ENCODE results near the gene INF2. TPM values are rescaled to one million over a fixed set of nuclear protein-coding genes. Genes with fewer than 3 reads are reported as not detected.
A peak's percentile ranks its signal among the peaks of the same experiment; 100 is the strongest.
"Not testable (repeated sequence)": the region's sequence is repeated elsewhere in the genome, so short reads cannot be mapped to it uniquely, and the experiment has no call there.

Gene INF2
- total RNA-seq, 1 donor from 2014 or later = 93.8 TPM

DNA sequence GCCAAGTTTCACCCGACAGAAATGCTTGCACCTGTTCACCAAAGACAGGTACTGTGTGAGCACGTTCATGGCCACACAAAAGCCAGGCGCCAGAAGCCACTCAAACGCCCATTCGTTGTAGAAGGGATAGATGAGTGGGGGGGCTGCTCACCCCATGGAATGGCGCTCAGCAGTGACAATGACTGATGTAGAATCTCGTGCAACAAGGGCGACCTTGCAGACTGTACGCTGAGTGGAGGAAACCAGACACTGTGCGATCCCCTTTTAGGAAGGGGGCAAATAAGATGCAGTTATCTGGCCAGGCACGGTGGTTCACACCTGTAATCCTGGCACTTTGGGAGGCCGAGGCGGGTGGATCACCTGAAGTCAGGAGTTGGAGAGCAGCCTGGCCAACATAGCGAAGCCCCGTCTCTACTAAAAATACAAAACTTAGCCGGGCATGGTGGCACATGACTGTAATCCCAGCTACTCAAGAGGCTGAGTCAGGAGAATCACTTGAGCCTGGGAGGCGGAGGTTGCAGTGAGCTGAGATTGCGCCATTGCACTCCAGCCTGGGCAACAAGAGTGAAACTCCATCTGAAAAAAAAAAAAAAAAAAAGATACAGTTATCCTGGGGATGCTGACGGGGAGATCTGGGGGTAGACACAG lies 18.0 kb upstream of the INF2 start:
- H3K36me3 Mint-ChIP-seq (ENCODE audit: low read depth); DNase-seq (ENCODE audit: low spot score); H3K4me3 Mint-ChIP-seq (ENCODE audit: low read depth); H3K9me3 Mint-ChIP-seq; intact Hi-C loops (cut with micrococcal nuclease); H3K4me1 Mint-ChIP-seq (ENCODE audit: low read depth); H3K27ac Mint-ChIP-seq; H3K27me3 Mint-ChIP-seq (ENCODE audit: low read depth): not testable (repeated sequence)

DNA sequence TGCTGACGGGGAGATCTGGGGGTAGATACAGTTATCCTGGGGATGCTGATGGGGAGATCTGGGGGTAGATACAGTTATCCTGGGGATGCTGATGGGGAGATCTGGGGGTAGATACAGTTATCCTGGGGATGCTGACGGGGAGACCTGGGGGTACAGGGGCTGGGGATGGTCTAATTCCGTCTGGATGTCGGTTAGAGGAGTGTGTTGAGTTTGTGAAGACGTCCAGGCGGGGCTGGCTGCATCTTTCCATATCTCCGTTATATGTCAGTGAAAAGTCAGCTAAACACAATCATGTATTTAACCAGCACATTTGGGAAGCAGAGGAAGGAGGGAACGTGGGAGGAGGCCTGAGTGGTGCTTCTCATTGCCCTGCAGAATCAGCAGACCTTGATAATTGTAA lies 17.3 kb upstream of the INF2 start:
- DNase-seq (ENCODE audit: low spot score); H3K9me3 Mint-ChIP-seq; H3K36me3 Mint-ChIP-seq (ENCODE audit: low read depth); intact Hi-C loops (cut with micrococcal nuclease); H3K27ac Mint-ChIP-seq; H3K4me3 Mint-ChIP-seq (ENCODE audit: low read depth); H3K27me3 Mint-ChIP-seq (ENCODE audit: low read depth); H3K4me1 Mint-ChIP-seq (ENCODE audit: low read depth): not testable (repeated sequence)

DNA sequence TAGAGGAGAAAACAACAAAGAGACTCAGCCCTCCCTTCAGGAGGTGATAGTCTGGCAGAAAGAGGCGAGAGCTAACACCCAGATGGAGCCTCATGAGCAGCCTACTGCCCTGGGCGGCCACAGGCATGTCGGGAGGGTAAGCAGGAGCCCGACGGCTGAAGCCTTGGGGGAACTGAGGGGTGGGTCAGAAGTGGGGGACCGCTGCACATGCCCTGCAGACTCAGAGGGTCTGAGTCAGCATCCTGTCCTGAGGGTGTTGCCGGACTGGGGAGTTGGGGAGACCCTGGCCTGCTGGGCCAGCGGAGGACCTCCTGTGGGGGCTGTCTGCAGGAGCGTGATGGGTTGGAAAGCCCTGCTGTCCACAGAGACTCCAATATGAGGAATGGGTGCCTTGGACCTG lies 15.9 kb upstream of the INF2 start:
- Mint-ChIP-seq H3K4me3 (ENCODE audit: low read depth) (no peak overlapping the region), H3K27me3 (ENCODE audit: low read depth) (peaks cover 9% of the 10 kb centered on the region), H3K36me3 (ENCODE audit: low read depth) (no peaks in the 10 kb centered on the region), H3K27ac (no peak overlapping the region), H3K9me3 (no peaks in the 10 kb centered on the region), H3K4me1 (ENCODE audit: low read depth) (peaks cover 10% of the 10 kb centered on the region)
- intact Hi-C loops (cut with micrococcal nuclease) = no loop called here
- DNase-seq (ENCODE audit: low spot score) = no peak

DNA sequence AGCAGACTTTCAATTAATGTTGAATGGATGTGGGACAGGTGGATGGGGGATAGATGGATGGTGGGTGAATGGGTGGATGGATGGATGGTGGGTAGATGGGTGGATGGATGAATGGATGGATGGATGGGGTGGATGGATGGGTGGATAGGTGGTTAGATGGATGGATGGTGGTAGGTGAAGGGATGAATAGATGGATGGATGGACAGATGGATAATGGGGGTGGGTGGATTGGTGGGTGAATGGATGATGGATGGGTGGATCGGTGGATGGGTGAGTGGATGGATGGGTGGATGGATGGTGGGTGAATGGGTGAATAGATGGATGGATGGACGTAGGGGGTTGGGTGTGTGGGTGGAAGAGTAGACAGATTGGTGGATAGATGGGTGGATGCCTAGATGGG lies 14.0 kb upstream of the INF2 start:
- DNase-seq (ENCODE audit: low spot score) = no peak
- Mint-ChIP-seq H3K27me3 (ENCODE audit: low read depth) (peaks cover 9% of the 10 kb centered on the region), H3K9me3 (no peaks in the 10 kb centered on the region), H3K4me3 (ENCODE audit: low read depth) (no peak overlapping the region), H3K36me3 (ENCODE audit: low read depth) (no peaks in the 10 kb centered on the region), H3K4me1 (ENCODE audit: low read depth) (peaks cover 10% of the 10 kb centered on the region), H3K27ac (no peak overlapping the region)
- intact Hi-C loops (cut with micrococcal nuclease) = no loop called here

DNA sequence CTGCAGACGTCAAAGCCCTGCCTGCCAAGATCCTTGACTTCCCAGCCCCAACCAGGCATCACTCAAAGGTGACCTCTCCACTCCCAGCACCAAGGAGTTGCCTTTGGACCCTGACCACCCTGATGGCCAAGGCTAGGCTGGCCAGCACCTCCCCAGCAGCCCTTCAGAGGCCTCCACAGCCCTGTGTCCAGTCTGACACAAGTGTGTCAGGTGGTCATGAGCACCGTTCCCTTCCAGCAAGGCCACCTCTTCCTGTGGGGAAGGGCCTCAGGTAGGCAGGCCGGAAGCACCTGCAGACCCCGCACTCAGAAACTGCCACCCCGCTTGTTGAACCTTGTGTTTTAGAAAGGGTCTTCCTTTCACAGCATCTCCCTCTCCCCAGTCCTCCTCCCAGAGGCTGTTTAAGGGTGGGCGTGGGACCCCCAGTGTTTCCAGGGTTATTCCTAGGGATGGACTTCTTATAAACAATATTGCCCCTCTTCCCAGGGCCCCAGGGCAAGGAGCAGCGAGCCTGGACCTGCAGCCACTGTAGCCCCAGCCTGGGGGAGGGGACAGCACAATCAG lies 13.2 kb upstream of the INF2 start:
- H3K4me3 Mint-ChIP-seq (ENCODE audit: low read depth) = no peak overlapping the region
- intact Hi-C loops (cut with micrococcal nuclease) = no loop called here

DNA sequence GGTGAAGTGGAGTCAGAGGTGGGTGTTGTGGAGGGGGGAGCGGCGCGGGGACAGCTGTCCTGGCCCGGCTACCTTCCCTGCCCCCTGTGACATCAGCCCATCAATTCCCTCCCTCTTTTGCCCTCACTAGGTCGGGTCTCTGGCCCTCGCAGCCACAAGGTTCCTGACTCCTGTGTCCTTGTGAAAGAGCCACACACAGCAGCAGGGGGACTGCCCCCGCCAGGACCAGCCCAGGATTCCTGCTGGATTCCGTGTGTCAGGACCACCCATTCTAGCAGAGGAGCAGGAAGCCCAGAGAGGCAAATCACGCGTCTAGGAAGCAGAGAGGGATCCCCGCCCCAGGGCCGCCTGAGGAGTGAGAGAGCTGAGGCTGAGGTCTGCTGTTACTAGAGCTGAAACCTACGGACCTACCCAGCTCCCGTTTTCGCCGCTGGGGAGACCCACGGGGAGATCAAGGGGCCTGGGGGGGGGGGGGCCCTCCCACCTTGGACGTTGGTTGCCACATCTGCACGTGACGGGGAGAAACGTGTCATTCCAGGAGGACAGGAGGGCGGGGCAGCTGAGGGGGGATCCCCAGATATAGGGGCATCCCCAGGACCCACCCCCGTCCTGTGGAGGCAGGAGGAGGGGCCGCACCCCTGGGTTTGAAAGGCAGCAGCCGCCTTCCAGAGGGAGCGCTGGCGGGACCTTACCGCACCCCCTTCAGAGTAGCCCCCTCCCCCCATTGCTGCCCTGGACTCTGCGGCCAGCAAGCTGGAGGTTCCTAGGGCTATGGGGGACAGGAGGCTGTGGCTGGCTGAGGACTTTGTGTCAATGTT lies 12.5 kb upstream of the INF2 start:
- Mint-ChIP-seq H3K4me1 (ENCODE audit: low read depth) (peaks cover 10% of the 10 kb centered on the region), H3K9me3 (no peaks in the 10 kb centered on the region), H3K27me3 (ENCODE audit: low read depth) (peaks cover 5% of the 10 kb centered on the region), H3K4me3 (ENCODE audit: low read depth) (peak overlapping the region; percentile 33), H3K36me3 (ENCODE audit: low read depth) (no peaks in the 10 kb centered on the region), H3K27ac (peak overlapping the region; percentile 26)
- DNase-seq (ENCODE audit: low spot score) = no peak
- intact Hi-C loops (cut with micrococcal nuclease) = no loop called here

More for the DNA sequence above, 13.2 kb upstream of the INF2 start:
- Mint-ChIP-seq H3K27ac (no peak overlapping the region), H3K4me1 (ENCODE audit: low read depth) (peaks cover 10% of the 10 kb centered on the region), H3K9me3 (no peaks in the 10 kb centered on the region), H3K27me3 (ENCODE audit: low read depth) (peaks cover 5% of the 10 kb centered on the region), H3K36me3 (ENCODE audit: low read depth) (no peaks in the 10 kb centered on the region)
- no peak for DNase-seq (ENCODE audit: low spot score)

DNA sequence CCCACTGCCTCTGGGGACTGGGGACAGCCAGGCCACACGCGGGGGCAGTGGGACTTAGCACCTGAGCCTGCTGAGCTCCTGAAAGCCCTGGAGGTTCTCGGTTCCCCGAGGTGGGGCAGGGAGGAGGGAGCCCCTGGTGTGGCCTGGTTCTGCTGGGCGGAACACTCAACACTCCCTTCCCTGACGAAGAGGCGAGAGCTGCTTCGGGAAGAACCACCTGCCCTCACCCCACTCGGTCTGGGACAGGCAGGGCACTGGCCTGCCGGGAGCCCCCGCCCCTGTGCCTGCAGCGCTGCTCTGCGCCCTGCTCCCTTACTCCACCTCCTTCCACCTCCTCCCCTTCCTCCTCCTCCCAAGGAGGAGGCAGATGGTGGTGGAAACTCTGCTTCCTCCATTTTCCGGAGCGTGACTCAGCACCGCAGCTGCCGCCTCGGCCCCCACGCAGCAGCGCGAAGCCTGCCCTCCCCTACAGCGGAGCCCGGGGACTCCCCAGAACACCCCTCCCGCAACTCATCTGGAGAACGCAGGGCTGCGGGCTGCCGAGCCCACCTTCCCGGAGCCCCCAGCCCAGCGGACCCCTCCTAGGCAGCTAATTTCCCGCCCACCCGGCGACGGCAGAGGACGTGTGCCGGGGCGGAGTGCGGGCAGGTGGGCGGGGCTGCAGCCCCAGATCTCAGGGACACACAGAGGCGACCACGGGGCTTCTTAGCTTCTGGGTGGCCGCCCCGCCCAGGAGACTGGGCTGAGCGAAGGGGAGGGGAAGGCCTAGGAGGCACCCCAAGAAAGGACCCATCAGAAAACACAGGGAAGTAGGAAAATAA lies 11.7 kb upstream of the INF2 start:
- Mint-ChIP-seq H3K4me1 (ENCODE audit: low read depth) (peaks cover 10% of the 10 kb centered on the region), H3K4me3 (ENCODE audit: low read depth) (peak overlapping the region; percentile 72), H3K36me3 (ENCODE audit: low read depth) (no peaks in the 10 kb centered on the region), H3K27me3 (ENCODE audit: low read depth) (peaks cover 5% of the 10 kb centered on the region), H3K27ac (peak overlapping the region; percentile 72), H3K9me3 (no peaks in the 10 kb centered on the region)
- intact Hi-C loops (cut with micrococcal nuclease) = no loop called here
- DNase-seq (ENCODE audit: low spot score) = peak; percentile 63

DNA sequence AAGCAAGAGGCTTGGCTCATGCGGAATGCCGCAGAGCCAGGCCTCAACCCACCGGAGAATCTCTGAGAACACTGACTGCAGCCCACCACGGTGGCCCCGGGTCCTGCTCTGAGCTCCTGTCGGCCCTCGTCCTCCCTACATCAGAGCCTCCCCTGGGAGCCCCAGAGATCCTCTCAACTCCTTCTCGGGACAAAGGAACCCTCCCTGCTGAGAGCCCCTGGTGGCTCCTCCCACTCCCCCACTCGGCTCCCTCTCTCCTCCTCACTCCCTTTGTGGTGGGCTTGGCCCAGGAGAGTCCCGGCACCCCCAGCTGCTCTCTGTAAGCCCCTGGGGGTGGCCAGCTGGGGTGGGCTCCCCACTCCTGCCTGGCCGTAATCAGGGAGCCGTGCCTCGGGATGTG lies 11.1 kb upstream of the INF2 start:
- Mint-ChIP-seq H3K9me3 (no peaks in the 10 kb centered on the region), H3K27ac (peak overlapping the region; percentile 72), H3K4me1 (ENCODE audit: low read depth) (peaks cover 10% of the 10 kb centered on the region), H3K36me3 (ENCODE audit: low read depth) (no peaks in the 10 kb centered on the region), H3K4me3 (ENCODE audit: low read depth) (peak overlapping the region; percentile 5), H3K27me3 (ENCODE audit: low read depth) (peaks cover 5% of the 10 kb centered on the region)
- intact Hi-C loops (cut with micrococcal nuclease) = no loop called here
- DNase-seq (ENCODE audit: low spot score) = no peak

DNA sequence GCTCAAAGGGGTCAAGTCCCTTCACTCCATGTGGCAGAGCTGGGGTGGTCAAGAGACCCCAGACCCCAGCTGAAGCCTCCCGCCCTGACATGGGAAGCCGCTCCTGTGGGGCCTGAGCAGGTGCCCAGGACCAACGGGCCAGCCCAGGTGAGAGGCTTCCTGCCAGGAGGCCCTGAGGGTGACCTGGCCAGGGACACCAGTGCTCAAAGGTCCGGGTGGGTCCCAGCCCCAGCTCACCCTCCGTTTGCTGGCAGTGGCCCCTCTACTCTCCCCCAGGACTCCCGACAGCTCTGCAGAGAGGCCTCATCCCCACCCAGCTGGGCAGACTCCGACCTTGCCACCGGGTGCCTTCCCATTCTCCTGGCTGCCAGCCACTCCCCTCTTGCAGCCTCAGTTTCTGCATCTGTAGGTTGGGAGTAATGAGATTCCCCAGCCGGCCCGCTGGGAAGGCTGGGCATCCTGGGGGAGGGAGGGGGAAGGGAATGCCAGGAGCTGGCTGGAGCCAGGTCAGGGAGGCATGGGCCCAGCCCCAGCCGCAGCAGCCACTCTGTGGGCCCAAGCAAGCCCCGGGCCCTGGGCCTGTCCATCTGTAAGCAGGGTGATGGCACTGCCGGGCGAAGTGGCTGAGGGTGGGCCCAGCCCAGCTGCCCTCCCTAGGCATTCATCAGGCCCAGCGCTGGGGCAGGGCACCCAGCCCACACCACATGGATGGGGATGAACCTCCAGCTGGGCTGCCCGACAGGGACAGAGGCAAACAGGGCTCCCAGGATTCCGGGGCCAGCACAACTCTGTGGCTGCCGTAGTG lies 10.3 kb upstream of the INF2 start:
- no peaks in the 10 kb centered on the region for H3K36me3 Mint-ChIP-seq (ENCODE audit: low read depth)
- no peak for DNase-seq (ENCODE audit: low spot score)
- intact Hi-C loops (cut with micrococcal nuclease) = no loop called here
- no peaks in the 10 kb centered on the region for H3K9me3 Mint-ChIP-seq
- peaks cover 6% of the 10 kb centered on the region for H3K27me3 Mint-ChIP-seq (ENCODE audit: low read depth)
- H3K4me3 Mint-ChIP-seq (ENCODE audit: low read depth) = no peak overlapping the region
- H3K27ac Mint-ChIP-seq = no peak overlapping the region
- peaks cover 7% of the 10 kb centered on the region for H3K4me1 Mint-ChIP-seq (ENCODE audit: low read depth)

DNA sequence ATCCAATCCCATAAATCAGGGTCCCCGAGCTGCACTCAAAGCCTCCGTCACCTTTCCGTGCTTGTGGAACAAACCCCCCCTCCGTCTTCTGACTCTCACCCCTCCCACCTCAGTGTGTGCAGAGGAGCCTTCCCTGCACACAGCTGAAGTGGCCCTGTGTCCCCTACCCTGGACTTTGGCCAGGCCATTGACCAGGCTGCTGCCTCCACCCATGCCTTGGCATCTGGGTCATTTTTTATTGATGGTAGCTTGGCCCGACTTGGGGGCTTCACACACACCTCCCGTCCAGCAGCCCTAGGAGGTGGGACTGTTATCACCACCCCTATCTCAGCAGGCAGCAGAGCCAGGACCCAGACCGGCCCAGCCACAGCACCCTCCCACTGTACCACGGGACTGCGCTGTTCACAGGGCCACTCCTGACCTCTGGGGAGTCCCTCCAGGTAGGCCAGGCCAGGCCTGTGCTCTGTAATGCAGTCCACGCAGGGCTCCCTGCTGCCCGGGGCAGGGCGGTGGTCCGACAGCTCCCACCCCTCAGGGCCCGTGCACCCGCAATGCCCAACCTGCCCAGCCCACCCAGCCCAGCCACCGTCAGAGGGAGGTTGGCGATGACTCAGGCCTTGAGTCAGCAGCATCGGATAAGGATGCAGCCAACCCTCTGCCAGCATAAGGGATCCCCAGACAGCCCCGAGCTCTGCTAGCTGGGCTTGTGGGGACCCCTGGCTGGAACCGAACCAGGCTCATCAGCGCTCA lies 9.2 kb upstream of the INF2 start:
- Mint-ChIP-seq H3K4me1 (ENCODE audit: low read depth) (peaks cover 16% of the 10 kb centered on the region), H3K27ac (no peak overlapping the region), H3K9me3 (no peaks in the 10 kb centered on the region), H3K4me3 (ENCODE audit: low read depth) (no peak overlapping the region), H3K27me3 (ENCODE audit: low read depth) (peaks cover 2% of the 10 kb centered on the region), H3K36me3 (ENCODE audit: low read depth) (no peaks in the 10 kb centered on the region)
- DNase-seq (ENCODE audit: low spot score) = no peak
- intact Hi-C loops (cut with micrococcal nuclease) = no loop called here

DNA sequence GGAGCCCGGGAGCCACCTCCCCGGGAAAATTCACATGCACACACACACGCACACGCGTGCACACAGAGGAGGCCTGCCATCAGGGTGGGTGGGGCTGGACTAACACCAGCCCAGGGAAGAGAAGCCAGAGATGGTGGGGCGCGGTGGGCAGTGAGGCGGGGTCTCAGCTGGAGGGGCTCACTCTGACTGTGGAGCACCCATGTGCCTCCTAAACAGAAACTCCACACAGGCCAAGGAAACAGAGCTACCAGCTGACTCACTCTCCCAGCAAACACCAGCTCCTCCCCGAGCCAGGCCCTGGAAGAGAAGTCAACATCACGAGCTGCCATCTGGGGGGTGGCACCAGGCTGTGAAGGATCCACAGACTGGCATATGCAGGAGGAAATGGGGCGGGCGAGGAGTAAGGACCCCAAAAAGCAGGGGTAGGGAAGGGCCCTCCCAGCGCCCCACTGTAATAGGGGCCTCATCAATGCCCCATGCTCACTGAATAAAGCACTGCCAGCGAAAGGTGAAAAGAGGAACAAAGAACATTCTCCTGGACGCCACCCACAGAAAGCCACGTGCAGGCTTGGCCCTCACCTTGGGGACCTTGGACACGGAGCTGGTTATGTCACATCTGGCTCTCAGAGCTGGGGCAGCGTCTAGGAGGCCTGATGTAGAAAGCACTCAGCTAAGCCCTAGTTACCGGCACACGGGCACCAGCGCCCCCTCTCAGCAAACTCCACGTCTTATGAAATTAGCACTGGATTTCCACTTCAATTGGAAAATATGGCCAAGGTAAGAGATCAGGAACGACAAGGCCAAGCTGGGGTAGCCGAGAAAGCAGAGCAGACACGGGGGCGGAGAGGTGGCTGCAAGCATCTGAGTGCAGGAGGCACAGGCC lies 8.4 kb upstream of the INF2 start:
- intact Hi-C loops (cut with micrococcal nuclease) = no loop called here
- no peak for DNase-seq (ENCODE audit: low spot score)
- no peaks in the 10 kb centered on the region for H3K9me3 Mint-ChIP-seq

More for the DNA sequence above, 8.4 kb upstream of the INF2 start:
- Mint-ChIP-seq H3K36me3 (ENCODE audit: low read depth) (no peaks in the 10 kb centered on the region), H3K4me1 (ENCODE audit: low read depth) (peaks cover 18% of the 10 kb centered on the region), H3K27ac (no peak overlapping the region), H3K4me3 (ENCODE audit: low read depth) (no peak overlapping the region), H3K27me3 (ENCODE audit: low read depth) (peaks cover 2% of the 10 kb centered on the region)

All from activated T-helper 2 cell treated with anti-CD3 and anti-CD28 coated beads, Interferon-gamma antibody, Interleukin-2, Interleukin-4, amounts not matched to agents 10 μg/mL and 5 μg/mL and 100 μg/mL, durations not matched to agents 14 hours and 24 hours and 36 hours (primary cell).